Effector memory CD8-positive, alpha-beta T cell (primary cell): ENCODE results near the gene GAB4.
A peak's percentile ranks its signal among the peaks of the same experiment; 100 is the strongest.
"Not testable (repeated sequence)": the region's sequence is repeated elsewhere in the genome, so short reads cannot be mapped to it uniquely, and the experiment has no call there.

Source experiments
- ATAC-seq: fragments of 150-1000 bp; cut with Tn5 transposase; replicated peaks from 2 replicates; pipeline ENCODE4 v1.10.0; 2021; ENCODE audit warnings: mild to moderate bottlenecking, moderate library complexity
- DNase-seq, 3 experiments: peaks; one replicate each; pipeline ENCODE4 v3.0.0; 2021
- H3K27ac Mint-ChIP-seq, 2 donors: one replicate each; pipeline ENCODE4 v1.8.0; 2022; ENCODE audit warnings: mild to moderate bottlenecking in 2 of 2, mixed read lengths in 2 of 2, moderate library complexity in 2 of 2
- H3K27me3 Mint-ChIP-seq, 2 donors: one replicate each; pipeline ENCODE4 v1.8.0; 2022; ENCODE audit warnings: mixed read lengths in 2 of 2
- H3K36me3 Mint-ChIP-seq: one replicate; pipeline ENCODE4 v1.8.0; 2022; ENCODE audit warnings: mild to moderate bottlenecking, moderate library complexity, mixed read lengths; ENCODE audit not compliant: insufficient read depth
- H3K4me1 Mint-ChIP-seq, 2 donors: one replicate each; pipeline ENCODE4 v1.8.0; 2022; ENCODE audit warnings: low read depth in 2 of 2, mixed read lengths in 2 of 2
- H3K4me3 Mint-ChIP-seq, 2 donors: one replicate each; pipeline ENCODE4 v1.8.0; 2022; ENCODE audit warnings: mild to moderate bottlenecking in 2 of 2, mixed read lengths in 2 of 2, moderate library complexity in 2 of 2
- H3K9me3 Mint-ChIP-seq, 2 donors: one replicate each; pipeline ENCODE4 v1.8.0; 2022; ENCODE audit warnings: mixed read lengths in 2 of 2

Gene GAB4

GRCh38 chr22:16935209-16935608, 72.8 kb downstream of the GAB4 start:
- Mint-ChIP-seq H3K27me3 (peaks cover 30 to 53% of the 10 kb centered on the region in 2 donors), H3K27ac (no peak overlapping the region), H3K4me3 (no peak overlapping the region), H3K36me3 (no peaks in the 10 kb centered on the region), H3K4me1 (no peaks in the 10 kb centered on the region), H3K9me3 (no peaks in the 10 kb centered on the region)
- DNase-seq: no peak
- ATAC-seq: no peak

GRCh38 chr22:16933291-16934282, 74.4 kb downstream of the GAB4 start:
- Mint-ChIP-seq H3K4me3 (no peak overlapping the region), H3K4me1 (no peaks in the 10 kb centered on the region), H3K9me3 (no peaks in the 10 kb centered on the region), H3K27me3 (peaks cover 36 to 54% of the 10 kb centered on the region in 2 donors), H3K27ac (no peak overlapping the region), H3K36me3 (no peaks in the 10 kb centered on the region)
- DNase-seq (no peak), ATAC-seq (no peak)

GRCh38 chr22:16932577-16932976, 75.4 kb downstream of the GAB4 start:
- no peaks in the 10 kb centered on the region for H3K9me3 Mint-ChIP-seq
- no peak overlapping the region for H3K27ac Mint-ChIP-seq
- DNase-seq (no peak), ATAC-seq (no peak)
- H3K36me3 Mint-ChIP-seq: no peaks in the 10 kb centered on the region
- H3K4me3 Mint-ChIP-seq: no peak overlapping the region
- H3K4me1 Mint-ChIP-seq: no peaks in the 10 kb centered on the region
- H3K27me3 Mint-ChIP-seq: peaks cover 42 to 62% of the 10 kb centered on the region in 2 donors

- Mint-ChIP-seq H3K27me3 (peaks cover 52 to 76% of the 10 kb centered on the region in 2 donors), H3K4me3 (no peak overlapping the region), H3K36me3 (no peaks in the 10 kb centered on the region), H3K4me1 (no peaks in the 10 kb centered on the region), H3K9me3 (no peaks in the 10 kb centered on the region), H3K27ac (no peak overlapping the region)
- DNase-seq (no peak), ATAC-seq (no peak)
These were observed 82.5 kb downstream of the GAB4 start for GRCh38 chr22:16925407-16925966.

- Mint-ChIP-seq H3K4me3 (no peak overlapping the region), H3K27me3 (peaks cover 35 to 61% of the 10 kb centered on the region in 2 donors), H3K4me1 (no peaks in the 10 kb centered on the region), H3K36me3 (no peaks in the 10 kb centered on the region), H3K27ac (no peak overlapping the region), H3K9me3 (no peaks in the 10 kb centered on the region)
- ATAC-seq (no peak), DNase-seq (no peak)
These were observed 85.3 kb downstream of the GAB4 start for GRCh38 chr22:16922706-16923105.

- Mint-ChIP-seq H3K4me1 (peaks cover 0 to 4% of the 10 kb centered on the region in 2 donors), H3K9me3 (no peaks in the 10 kb centered on the region), H3K36me3 (no peaks in the 10 kb centered on the region), H3K27me3 (peaks cover 39 to 65% of the 10 kb centered on the region in 2 donors), H3K4me3 (no peak overlapping the region), H3K27ac (no peak overlapping the region)
- ATAC-seq: no peak
- no peak for DNase-seq
These were observed 85.9 kb downstream of the GAB4 start for GRCh38 chr22:16922076-16922475.

- Mint-ChIP-seq H3K9me3 (no peaks in the 10 kb centered on the region), H3K36me3 (peaks cover 4% of the 10 kb centered on the region), H3K4me1 (peaks cover 0 to 4% of the 10 kb centered on the region in 2 donors), H3K27ac (no peak overlapping the region), H3K27me3 (peaks cover 28 to 65% of the 10 kb centered on the region in 2 donors), H3K4me3 (no peak overlapping the region)
- DNase-seq: peak in 2 of 3 experiments; percentile 12 to 17
- ATAC-seq: no peak
These were observed 90.6 kb downstream of the GAB4 start for GRCh38 chr22:16917144-16918003.

GRCh38 chr22:16915701-16916100, 92.3 kb downstream of the GAB4 start:
- H3K27ac Mint-ChIP-seq: no peak overlapping the region
- H3K36me3 Mint-ChIP-seq: peaks cover 4% of the 10 kb centered on the region
- H3K4me1 Mint-ChIP-seq: peaks cover 0 to 4% of the 10 kb centered on the region in 2 donors
- H3K9me3 Mint-ChIP-seq: no peaks in the 10 kb centered on the region
- DNase-seq (no peak), ATAC-seq (no peak)
- H3K27me3 Mint-ChIP-seq: peaks cover 27 to 48% of the 10 kb centered on the region in 2 donors
- H3K4me3 Mint-ChIP-seq: no peak overlapping the region

GRCh38 chr22:16914911-16915310, 93.1 kb downstream of the GAB4 start:
- not testable (repeated sequence) for H3K4me1 Mint-ChIP-seq, ATAC-seq, H3K36me3 Mint-ChIP-seq, H3K4me3 Mint-ChIP-seq, H3K9me3 Mint-ChIP-seq, DNase-seq, H3K27ac Mint-ChIP-seq
- H3K27me3 Mint-ChIP-seq: peaks cover 24 to 54% of the 10 kb centered on the region in 2 donors

- Mint-ChIP-seq H3K27ac (no peak overlapping the region), H3K27me3 (peaks cover 29 to 60% of the 10 kb centered on the region in 2 donors), H3K36me3 (peaks cover 4% of the 10 kb centered on the region), H3K9me3 (no peaks in the 10 kb centered on the region), H3K4me3 (no peak overlapping the region), H3K4me1 (peaks cover 0 to 4% of the 10 kb centered on the region in 2 donors)
- ATAC-seq (no peak), DNase-seq (no peak)
These were observed 94.0 kb downstream of the GAB4 start for GRCh38 chr22:16914006-16914405.

- DNase-seq (no peak), ATAC-seq (no peak)
- peaks cover 0 to 1% of the 10 kb centered on the region in 2 donors for H3K4me1 Mint-ChIP-seq
- no peak overlapping the region for H3K27ac Mint-ChIP-seq
- H3K36me3 Mint-ChIP-seq: peaks cover 4% of the 10 kb centered on the region
- H3K9me3 Mint-ChIP-seq: no peaks in the 10 kb centered on the region
- H3K27me3 Mint-ChIP-seq: peaks cover 35 to 62% of the 10 kb centered on the region in 2 donors
- H3K4me3 Mint-ChIP-seq: no peak overlapping the region
These were observed 95.7 kb downstream of the GAB4 start for GRCh38 chr22:16912281-16912680.
